ENCODE data around the gene SPESP1. TPM values are rescaled to one million over a fixed set of nuclear protein-coding genes. Genes with fewer than 3 reads are reported as not detected.

SPESP1 gene
- polyA plus RNA-seq, 1 of the 3 experiments (the other 2 are of a cell fraction), result not detected

DNA sequence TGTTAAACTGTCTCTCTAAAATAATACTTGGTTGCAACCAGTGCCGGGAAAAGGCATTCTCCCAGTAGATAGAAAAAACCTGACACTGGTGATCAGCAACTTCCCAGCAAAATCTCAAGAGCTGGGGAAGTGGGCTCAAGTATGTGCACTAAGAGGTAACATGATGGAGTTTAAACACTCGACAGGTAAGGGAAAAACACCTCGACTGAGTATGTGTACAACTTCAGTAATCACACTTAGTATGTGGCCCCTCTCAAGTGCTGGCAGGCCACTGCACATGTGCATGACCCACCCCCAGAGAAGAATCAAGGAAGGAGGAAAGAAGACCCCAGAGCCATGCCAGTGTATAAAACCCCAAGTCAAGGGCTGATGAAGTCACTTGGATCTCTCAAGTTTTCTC, 27.4 kb downstream of the SPESP1 start:
- WGBS (ENCODE audit: low lambda C conversion rate), result 31% methylated on average over 3 of the region's 3 CpGs
- H3K27me3 ChIP-seq (ENCODE audit: insufficient read depth), result no peaks in the 10 kb centered on the region; the same call in 1 of the 2 replicates
- no peaks in the 10 kb centered on the region for H3F3A ChIP-seq (replicated peaks; ENCODE audit: insufficient read depth)
- no peaks in the 10 kb centered on the region for H4K20me1 ChIP-seq (ENCODE audit: insufficient read depth)
- H3K36me3 ChIP-seq (replicated peaks in 1 of 2; ENCODE audit: control insufficient read depth in 1 of 2, insufficient read depth in 2 of 2, low read length in 1 of 2), result no peaks in the 10 kb centered on the region
- H3K9ac ChIP-seq, result no peak overlapping the region
- H3K79me2 ChIP-seq (ENCODE audit: insufficient read depth), result no peaks in the 10 kb centered on the region
- no peak overlapping the region for H2AFZ ChIP-seq (ENCODE audit: low read depth)
- H3K27ac ChIP-seq (ENCODE audit: low read depth in 2 of 2, low read length in 1 of 2), result no peak overlapping the region
- POLR2A ChIA-PET, result no interaction called here
- H3K9me2 ChIP-seq, result no peaks in the 10 kb centered on the region
- no peak for DNase-seq
- TF ChIP-seq MEF2A (IDR thresholded peaks at IDR 0.05; ENCODE audit: borderline replicate concordance, low read depth) (no peak), MXI1 (IDR thresholded peaks at IDR 0.05; ENCODE audit: low read depth, low read length) (no peak)
- TF ChIP-seq, protein P1, sequence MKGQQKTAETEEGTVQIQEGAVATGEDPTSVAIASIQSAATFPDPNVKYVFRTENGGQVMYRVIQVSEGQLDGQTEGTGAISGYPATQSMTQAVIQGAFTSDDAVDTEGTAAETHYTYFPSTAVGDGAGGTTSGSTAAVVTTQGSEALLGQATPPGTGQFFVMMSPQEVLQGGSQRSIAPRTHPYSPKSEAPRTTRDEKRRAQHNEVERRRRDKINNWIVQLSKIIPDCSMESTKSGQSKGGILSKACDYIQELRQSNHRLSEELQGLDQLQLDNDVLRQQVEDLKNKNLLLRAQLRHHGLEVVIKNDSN (IDR thresholded peaks at IDR 0.05; ENCODE audit: borderline replicate concordance, low read depth), result no peak
- TF ChIP-seq, protein P2, sequence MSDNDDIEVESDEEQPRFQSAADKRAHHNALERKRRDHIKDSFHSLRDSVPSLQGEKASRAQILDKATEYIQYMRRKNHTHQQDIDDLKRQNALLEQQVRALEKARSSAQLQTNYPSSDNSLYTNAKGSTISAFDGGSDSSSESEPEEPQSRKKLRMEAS (IDR thresholded peaks at IDR 0.05; ENCODE audit: low read depth), result no peak
- CTCF ChIA-PET, result no interaction called here
- no peak overlapping the region for H3K4me3 ChIP-seq (ENCODE audit: low read depth in 2 of 2, low read length in 1 of 2)
- no peaks in the 10 kb centered on the region for H3K4me1 ChIP-seq (ENCODE audit: control insufficient read depth in 1 of 2, insufficient read depth in 2 of 2, low read depth in 1 of 2, low read length in 1 of 2)
- H3K4me2 ChIP-seq, result no peak overlapping the region
- no peaks in the 10 kb centered on the region for H3K9me3 ChIP-seq

DNA sequence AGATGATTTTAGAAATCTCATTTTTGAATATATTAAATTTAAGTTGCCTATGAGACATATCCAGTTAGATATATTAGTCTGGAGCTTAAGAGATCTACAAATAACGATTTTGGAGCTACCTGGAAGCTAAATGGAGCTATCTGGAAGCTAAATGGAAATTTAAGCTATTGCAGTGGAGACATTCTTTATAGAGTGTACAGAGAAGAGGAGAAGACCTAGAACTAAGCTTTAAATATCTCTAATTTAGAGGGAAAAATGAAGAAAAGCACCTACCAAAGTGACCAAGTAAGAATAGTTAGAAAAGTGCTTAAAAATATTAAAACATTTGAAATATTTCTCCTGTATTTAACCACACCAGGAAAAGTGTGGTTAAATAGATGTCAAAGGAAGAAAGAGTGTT, 28.3 kb downstream of the SPESP1 start:
- DNase-seq, result no peak
- Histone ChIP-seq H3K79me2 (ENCODE audit: insufficient read depth) (no peaks in the 10 kb centered on the region), H3K9me2 (no peaks in the 10 kb centered on the region), H3K36me3 (replicated peaks in 1 of 2; ENCODE audit: control insufficient read depth in 1 of 2, insufficient read depth in 2 of 2, low read length in 1 of 2) (no peaks in the 10 kb centered on the region), H2AFZ (ENCODE audit: low read depth) (no peak overlapping the region), H3F3A (replicated peaks; ENCODE audit: insufficient read depth) (no peaks in the 10 kb centered on the region), H3K4me2 (no peak overlapping the region), H3K9me3 (no peaks in the 10 kb centered on the region), H3K27ac (ENCODE audit: low read depth in 2 of 2, low read length in 1 of 2) (no peak overlapping the region), H4K20me1 (ENCODE audit: insufficient read depth) (no peaks in the 10 kb centered on the region), H3K4me3 (ENCODE audit: low read depth in 2 of 2, low read length in 1 of 2) (no peak overlapping the region), H3K4me1 (ENCODE audit: control insufficient read depth in 1 of 2, insufficient read depth in 2 of 2, low read depth in 1 of 2, low read length in 1 of 2) (no peaks in the 10 kb centered on the region), H3K9ac (no peak overlapping the region), H3K27me3 (ENCODE audit: insufficient read depth) (no peaks in the 10 kb centered on the region; the same call in 1 of the 2 replicates)
- POLR2A ChIA-PET, result no interaction called here
- CTCF ChIA-PET, result interaction anchor here (1.1 to 1.2 kb wide), 2 partner anchors 10 to 73 kb away, joined by 3 read pairs; no protein-coding TSS in a partner anchor
- 4% methylated on average over 1 of the region's 1 CpG for WGBS (ENCODE audit: low lambda C conversion rate)
- TF ChIP-seq, protein P2 (IDR thresholded peaks at IDR 0.05; ENCODE audit: low read depth), result no peak
- TF ChIP-seq FOSL2 (IDR thresholded peaks at IDR 0.05; ENCODE audit: borderline replicate concordance, low read depth) (no peak), RFX5 (IDR thresholded peaks at IDR 0.05; ENCODE audit: low read length) (no peak), GABPA (IDR thresholded peaks at IDR 0.05; ENCODE audit: low read depth) (no peak), JUND (IDR thresholded peaks at IDR 0.05) (no peak), MEF2A (IDR thresholded peaks at IDR 0.05; ENCODE audit: borderline replicate concordance, low read depth) (no peak), NFIC (IDR thresholded peaks at IDR 0.05; ENCODE audit: borderline replicate concordance) (no peak), TAF1 (IDR thresholded peaks at IDR 0.05; ENCODE audit: borderline replicate concordance, low read depth, low read length) (no peak), CHD2 (IDR thresholded peaks at IDR 0.05; ENCODE audit: low read length, partially characterized antibody) (no peak)
- TF ChIP-seq, protein P3, sequence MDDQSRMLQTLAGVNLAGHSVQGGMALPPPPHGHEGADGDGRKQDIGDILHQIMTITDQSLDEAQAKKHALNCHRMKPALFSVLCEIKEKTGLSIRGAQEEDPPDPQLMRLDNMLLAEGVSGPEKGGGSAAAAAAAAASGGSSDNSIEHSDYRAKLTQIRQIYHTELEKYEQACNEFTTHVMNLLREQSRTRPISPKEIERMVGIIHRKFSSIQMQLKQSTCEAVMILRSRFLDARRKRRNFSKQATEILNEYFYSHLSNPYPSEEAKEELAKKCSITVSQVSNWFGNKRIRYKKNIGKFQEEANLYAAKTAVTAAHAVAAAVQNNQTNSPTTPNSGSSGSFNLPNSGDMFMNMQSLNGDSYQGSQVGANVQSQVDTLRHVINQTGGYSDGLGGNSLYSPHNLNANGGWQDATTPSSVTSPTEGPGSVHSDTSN (IDR thresholded peaks at IDR 0.05), result no peak
- TF ChIP-seq, protein P1 (IDR thresholded peaks at IDR 0.05; ENCODE audit: borderline replicate concordance, low read depth), result no peak
